ENCODE results near the gene FAM120B.
"Not testable (repeated sequence)": the region's sequence is repeated elsewhere in the genome, so short reads cannot be mapped to it uniquely, and the experiment has no call there.

FAM120B gene

DNA sequence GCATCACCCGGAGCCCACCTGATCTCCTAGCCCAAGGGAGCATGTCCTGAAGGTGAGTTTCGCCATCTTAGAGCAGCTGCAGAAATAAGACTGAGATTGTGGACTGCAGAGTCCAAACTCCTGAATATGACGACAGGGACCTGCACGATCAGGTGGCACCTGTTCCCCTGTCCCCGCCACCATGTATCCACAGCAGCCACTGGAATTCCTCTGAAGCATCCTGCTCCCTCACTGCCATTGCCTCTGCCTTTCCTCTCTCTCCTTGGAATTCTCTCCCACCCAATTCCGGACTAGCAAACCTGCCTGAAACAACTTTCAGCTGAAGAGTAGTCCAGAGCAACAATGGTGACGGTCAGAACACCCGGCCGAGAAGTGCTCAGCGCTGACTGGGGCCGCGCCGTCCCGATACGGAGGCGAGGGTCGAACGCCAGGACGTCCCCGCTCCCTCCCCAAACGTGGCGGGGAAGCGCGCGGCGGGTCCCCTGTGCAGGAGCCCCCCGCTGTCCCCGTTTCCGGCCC is 694 bp upstream of the FAM120B start:
- DNase-seq = no peak

DNA sequence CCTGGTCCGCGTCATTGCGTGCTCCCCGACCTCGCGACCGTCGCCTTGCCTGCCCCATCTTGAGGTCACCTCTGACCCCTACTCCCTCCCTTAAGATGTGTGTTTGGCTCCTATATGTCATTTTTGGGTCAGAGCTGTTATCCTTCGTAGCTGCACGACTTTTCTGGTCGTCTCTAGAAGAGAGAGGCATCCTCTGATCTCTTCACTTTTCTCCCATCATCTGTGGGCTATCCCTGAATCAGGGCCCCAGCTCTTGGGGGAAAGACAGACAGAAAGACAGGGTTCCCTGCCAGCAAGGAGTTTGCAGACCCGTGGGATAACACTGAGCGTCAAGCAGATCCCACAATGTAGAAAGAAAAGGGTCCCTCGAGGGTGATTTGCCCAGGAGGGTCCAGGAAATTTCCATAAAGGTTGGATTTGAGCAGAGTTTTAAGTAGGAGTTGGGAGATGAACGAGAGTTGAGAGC is 555 bp downstream of the FAM120B start:
- no peak for DNase-seq

DNA sequence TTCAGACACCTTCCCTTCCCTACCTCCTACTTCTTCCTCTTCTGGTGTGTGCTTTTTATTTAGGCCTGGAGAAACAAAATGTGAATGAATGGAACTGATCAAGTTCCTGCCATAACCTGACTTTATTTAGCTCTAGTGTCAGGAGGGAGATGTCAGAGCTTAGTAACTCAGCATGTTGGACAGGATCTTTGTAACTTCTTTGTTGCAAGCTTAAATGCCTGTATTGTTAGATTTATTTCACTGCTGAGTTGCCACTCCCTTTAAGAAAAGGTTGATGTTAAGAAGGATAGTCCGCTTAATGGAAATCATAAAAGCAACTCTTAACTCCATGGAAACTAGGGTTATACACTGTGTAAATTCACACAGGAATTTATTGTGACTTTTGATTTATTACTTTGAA is 2.2 kb downstream of the FAM120B start:
- no peak for DNase-seq

DNA sequence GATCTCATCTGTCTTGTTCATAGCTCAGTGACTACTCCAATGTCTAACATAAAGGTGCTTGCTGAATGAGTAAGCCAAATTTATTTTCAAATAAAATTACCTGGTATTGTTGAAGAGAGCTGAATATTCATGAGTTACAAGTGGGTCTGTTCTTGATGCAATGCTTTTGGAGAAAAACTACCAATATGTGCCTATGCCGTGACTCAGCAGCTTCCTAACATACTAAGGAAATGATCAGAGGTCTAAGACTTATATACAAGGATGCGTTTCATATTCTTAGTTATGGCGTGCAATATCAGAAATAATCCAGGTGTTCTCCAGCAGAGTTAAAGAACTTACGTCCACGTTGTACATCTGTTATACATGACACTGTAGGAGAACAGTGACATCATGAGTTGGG is 5.1 kb downstream of the FAM120B start:
- DNase-seq = no peak

DNA sequence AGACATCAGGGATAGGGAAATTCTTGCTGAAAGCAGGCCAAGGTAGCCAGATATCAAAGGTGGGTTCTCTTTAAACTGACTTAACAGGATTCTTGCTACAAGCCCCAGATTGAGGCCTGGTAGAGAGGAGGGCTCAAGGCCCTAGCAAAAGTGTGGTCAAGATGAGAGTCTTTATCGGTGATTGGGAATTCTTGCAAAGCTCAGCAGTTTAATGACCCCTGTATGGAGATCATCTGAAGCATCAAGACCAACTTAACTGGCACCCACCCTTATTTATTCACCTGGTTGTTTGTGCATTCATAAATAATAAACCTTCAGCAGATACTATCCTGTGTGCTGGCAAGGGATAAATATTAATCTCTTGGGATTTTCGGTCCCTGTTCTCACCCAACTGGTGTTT is 6.3 kb downstream of the FAM120B start:
- DNase-seq = no peak

DNA sequence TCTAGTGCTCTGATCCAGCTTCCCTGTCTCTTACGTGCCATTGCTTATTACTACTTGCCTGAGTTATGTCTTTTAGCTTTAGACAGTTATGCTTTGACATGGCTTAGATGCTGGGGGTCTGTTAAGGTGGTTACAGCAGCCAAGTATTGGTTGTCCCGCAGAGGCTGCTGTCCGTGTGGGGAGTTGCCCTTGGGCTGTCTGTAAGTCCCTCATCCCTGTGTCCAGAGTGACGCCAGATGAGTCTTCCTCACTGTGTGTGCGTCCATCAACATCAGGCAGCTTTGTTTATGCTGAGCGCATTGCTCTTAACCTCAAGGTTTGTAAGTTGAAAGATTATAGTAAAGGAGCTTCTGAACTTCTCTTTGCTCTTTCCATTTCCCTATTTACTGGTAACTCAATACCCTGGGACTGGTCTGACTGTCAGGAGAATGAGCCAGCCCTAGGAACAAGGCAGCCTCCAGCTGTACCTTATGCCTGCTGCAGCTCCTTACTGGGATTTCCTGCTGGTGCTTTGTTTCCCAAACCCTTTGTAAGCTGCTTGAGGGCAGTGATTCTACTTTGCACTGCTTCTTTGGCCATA is 7.2 kb downstream of the FAM120B start:
- no peak for DNase-seq

DNA sequence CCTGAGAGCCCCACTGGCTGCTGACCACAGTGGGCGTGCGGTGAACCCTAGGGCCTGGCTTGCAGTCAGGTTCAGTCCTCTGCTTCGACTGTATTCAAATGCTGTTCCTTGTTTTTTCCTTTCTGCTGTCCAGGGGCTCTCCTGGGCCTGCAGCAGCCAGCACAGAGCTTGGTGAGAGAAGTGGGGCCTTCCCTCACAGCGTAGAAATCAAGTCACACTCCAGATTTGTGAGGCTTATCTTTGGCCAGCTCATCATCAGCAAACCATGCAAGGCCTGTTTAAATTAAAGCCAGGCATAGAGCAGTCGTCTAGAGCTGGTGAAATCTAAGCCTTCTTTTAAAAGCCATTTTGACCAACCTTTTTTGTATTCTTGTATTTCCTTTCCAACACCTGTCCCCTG is 8.4 kb downstream of the FAM120B start:
- DNase-seq = no peak

DNA sequence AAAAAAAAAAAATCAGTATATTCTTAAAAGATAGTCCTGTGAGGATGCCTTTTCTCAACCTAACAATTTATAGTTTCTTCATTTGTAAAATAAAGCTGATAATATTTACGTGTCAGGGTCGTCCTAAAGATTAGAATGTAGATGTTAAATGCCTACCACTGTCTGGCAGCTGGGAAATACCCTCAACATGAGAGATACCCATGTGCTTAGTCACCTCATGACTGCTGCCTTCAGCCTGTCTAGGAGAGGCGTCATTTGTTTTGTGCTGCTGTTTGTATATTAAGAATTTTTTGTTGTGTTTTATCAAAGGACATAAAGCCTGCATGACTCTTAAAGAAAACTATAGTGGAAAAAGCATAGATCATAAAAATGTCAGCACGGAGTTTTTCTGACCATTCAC is 9.5 kb downstream of the FAM120B start:
- DNase-seq = no peak

DNA sequence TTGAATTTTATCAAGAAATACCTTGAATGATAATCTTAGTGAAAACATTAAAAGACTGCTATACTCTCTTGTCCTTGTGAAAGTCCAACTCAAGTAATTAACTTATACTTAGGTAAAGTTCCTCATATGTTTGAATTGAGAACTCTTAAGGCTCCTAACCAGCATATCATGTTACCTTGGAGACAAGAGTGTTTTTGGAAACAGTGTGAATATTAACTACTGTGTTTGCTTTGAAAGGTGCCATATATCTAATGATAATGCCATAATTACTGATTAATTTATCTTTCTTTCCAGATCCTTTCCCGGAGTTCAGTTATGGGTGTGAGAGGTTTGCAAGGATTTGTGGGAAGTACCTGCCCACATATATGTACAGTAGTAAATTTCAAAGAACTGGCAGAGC is 10.5 kb downstream of the FAM120B start:
- DNase-seq = no peak

DNA sequence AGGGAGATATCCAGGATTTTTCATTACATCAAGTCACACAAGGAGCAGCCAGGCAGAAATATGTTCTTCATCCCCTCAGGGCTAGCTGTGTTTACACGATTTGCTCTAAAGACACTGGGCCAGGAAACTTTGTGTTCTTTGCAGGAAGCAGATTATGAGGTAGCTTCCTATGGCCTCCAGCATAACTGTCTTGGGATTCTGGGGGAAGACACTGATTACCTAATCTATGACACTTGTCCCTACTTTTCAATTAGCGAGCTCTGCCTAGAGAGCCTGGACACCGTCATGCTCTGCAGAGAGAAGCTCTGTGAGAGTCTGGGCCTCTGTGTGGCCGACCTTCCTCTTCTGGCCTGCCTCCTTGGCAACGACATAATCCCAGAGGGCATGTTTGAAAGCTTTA is 11.2 kb downstream of the FAM120B start:
- DNase-seq = no peak

DNA sequence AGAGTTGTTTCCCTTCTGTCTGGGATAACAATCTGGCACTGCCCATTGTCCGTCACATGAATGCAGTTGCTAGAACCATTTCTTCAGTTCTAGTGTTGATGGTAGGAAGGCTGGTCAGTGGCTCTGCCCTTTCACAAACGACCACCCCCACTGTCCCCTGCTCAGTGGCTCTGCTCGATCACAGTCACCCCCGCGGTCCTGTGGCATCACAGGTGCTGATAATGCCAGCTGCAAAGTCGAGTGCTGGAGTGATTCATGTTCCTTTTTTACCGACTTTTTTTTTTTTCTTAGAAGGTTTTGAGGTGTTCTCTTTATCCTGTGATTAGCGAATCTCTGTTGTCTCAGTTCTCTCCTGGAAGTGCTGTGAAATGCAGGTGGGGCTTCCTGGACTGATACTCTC is 22.8 kb downstream of the FAM120B start:
- no peak for DNase-seq

DNA sequence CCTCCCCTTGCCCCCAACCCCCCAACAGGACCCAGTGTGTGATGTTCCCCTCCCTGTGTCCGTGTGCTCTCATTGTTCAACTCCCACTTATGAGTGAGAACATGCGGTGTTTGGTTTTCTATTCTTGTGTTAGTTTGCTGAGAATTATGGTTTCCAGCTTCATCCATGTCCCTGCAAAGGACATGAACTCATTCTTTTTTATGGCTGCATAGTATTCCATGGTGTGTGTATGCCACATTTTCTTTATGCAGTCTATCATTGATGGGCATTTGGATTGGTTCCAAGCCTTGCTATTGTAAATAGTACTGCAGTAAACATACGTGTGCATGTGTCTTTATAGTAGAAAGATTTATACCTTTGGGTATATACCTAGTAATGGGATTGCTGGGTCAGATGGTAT is 28.6 kb downstream of the FAM120B start:
- not testable (repeated sequence) for DNase-seq

DNA sequence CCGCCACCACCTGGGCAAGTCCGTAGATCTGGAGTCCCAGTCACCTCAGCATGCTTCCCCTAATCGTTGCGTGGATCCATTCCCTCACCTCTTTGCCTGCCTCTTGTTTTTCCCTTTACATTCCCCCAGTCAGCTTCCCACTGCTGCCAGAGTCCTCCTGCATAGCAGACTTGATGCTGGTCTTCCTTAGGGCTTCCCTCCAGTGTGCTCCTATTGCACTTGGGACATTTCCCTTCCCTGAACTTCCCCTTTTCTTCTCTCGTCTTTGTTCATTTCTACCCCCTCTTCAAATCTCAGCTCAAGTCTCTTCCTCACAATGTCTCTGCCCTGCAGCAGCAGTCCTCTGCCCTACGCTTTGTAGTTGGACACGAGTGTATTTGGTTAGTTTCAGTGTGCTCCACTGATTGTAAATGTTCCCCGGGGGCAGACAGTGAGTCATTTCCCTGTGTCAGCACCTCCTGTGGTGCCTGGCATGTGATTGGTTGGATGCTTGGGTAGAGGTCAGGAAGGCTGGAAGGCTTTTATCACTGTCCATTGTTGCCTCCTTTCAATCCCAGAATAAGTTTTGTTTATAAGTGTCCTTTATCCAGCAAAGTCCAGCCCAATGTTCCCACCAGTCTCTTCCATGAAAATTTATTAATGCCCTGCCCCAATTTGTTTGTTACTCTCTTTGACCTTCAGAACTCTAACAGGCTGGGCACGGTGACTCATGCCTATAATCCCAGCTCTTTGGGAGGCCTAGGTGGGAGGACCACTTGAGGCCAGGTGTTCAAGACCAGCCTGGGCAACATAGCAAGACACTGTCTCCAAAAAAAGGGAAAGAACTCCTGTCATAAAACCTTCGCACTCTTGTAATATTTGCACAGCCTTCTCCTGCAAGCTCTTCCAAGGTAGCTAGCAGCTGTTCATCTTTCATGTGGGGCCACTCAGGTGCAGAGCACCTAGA is 38.3 kb downstream of the FAM120B start:
- no peak for DNase-seq

DNA sequence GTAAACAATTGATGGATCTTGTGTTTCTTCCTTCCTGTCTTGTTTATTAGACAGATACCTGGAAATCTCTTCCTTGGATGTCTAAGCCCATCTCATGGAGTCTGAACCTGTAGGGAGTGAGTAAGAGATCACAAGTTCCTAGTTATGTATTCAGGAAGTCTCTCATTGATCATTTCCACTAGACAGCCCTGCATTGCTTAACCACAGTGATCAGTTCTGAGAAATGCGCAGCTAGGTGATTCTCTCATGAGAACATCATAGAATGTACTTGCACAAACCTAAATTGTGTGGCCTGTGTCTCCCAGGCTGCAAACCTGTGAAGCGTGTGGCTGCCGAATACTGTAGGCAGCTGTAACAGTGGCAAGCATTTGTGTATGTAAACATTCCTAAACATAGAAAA is 39.1 kb downstream of the FAM120B start:
- DNase-seq = no peak

DNA sequence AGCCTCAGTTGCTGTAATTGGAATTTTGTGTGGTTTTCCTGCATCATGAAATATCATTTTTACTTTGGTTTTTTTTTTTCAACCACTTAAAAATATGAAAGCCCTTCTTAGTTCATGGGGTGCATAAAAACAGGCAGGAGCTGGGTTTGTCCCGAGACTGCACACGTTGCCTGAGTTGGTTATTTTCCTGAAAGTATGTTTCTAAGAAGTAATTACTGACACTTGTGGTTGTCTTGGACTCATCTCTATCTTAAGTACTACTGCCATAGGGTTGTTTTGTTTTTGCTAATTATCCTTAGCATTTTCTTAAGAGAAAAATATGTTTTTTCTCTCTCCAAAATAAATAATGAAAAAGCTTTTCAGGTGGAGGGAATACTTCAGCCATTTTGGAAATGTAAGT is 40.1 kb downstream of the FAM120B start:
- no peak for DNase-seq

DNA sequence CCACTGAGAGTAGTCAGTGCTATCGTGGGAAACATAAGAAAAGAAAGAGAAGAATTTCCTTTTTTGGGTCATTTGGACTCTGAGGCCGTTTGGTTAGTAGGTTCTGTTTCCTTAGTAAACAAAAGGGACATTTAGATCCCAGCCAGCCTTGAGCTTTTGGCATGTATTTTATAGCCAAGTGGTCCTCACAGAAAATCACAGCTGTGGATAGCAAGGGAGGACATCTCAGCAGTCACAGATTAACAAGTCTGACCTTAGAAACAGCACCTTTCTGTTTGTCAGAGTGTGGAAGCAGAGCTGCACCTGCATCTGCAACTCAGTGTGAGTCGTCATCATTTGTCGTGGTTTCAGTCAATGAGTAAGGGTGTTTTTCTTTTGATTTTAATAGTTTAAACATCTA is 40.5 kb downstream of the FAM120B start:
- no peak for DNase-seq

DNA sequence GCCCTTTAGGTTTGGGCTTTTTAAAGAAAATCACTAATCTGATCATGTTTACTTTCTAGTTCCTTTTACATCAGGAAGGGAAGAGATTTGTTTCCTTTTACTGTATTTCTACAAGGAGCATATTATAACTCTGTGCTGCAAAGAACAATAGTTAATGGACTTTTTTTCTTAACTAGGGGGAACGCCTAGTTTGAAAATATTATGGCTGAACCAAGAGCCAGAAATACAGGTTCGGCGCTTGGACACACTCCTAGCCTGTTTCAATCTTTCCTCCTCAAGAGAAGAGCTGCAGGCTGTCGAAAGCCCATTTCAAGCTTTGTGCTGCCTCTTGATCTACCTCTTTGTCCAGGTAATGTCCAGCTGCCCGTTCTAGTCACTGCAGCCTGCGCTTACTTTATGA is 41.4 kb downstream of the FAM120B start:
- no peak for DNase-seq

DNA sequence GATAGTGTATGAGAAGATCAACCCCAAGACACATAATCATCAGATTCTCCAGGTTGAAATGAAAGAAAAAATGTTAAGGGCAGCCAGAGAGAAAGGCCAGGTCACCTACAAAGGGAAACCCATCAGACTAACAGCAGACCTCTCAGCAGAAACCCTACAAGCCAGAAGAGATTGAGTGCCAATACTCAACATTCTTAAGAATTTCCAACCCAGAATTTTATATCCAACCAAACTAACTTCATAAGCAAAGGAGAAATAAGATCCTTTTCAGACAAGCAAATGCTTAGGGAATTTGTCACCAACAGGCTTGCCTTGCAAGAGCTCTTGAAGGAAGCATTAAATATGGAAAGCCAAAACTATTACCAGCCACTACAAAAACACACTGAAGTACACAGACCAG is 44.9 kb downstream of the FAM120B start:
- not testable (repeated sequence) for DNase-seq

DNA sequence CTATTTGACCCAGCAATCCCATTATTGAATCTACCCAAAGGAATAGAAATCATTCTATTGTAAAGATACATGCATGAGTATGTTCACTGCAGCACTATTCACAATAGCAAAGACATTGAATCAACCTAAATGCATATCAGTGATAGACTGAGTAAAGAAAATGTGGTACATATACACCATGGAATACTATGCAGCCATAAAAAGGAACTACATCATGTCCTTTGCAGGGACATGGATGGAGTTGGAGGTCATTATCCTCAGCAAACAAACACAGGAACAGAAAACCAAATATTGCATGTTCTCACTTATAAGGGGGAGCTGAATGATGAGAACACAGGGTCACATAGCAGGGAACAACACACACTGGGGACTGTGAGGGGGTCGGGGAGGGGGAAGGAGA is 48.6 kb downstream of the FAM120B start:
- not testable (repeated sequence) for DNase-seq

DNA sequence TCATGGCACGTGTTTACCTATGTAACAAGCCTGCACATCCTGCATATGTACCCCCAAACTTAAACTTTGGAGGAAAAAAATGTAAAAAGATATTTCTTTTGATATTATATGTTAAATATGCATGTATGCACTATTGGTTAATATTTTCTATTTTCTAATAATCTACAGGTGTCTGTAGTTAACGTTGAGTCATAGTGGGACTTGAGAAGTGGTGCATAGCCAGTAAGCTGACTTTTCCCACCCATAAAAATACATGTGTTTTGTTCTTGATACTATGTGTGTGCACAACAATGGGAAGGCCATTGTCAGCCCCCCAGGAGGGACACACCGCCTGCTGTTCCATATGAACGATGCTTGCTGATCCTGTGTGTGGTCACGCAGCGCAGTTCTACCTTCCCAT is 49.1 kb downstream of the FAM120B start:
- DNase-seq = no peak

DNA sequence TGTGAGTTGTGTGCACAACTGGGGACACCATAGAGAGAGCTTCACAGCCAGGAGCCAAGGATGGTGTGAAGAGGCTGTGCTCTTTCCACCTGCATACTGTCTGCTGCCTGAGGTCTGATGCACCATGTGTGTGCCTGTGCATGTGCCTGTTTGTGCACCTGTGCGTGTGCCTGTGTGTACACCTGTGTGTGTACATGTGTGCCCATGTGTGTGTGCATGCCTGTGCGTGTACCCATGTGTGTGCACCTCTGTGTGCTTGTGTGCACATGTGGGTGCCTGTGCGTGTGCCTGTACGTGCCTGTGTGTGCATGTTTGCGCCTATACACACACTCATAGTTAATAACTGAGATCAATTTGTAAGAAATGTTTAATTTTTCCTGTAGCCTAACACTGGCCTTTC is 51.3 kb downstream of the FAM120B start:
- DNase-seq = no peak

DNA sequence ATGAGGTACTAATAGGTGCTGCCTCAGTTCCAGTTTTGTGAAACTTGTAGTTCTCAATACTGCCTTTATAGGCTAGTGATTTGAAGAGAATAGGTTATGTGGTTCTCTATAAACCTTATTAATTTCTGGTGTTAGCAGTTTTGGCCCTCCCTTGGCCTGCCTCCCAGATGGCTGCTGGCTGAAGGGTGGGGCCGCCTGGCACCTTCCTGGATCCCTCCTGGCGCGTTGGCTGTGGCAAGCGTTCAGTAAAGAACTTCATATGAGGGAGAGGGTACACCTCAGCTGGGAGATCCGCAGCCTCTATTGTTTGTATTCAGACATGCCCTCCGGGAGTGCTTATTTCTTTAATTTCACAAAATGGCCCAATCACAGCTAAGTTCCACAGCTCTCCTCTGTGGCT is 51.9 kb downstream of the FAM120B start:
- DNase-seq = no peak

DNA sequence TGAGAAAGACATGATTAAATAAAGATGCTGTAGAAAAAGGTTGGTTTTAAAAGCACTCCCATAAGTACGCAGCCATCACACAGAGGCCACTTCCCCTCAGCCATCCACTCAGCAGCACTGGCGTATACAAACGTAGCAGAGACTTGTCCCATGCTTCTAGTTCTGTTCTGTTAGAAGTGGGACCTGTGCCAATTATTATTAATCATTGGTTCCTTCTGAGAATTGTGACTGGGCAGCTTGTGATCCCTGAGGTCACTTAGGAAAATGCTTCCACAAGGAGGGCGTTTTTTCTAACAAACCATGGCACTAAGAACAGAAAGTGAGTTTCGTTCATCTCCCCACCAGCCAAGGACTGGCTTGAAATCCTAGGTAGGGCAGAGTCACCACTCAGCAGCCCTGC is 53.9 kb downstream of the FAM120B start:
- no peak for DNase-seq

DNA sequence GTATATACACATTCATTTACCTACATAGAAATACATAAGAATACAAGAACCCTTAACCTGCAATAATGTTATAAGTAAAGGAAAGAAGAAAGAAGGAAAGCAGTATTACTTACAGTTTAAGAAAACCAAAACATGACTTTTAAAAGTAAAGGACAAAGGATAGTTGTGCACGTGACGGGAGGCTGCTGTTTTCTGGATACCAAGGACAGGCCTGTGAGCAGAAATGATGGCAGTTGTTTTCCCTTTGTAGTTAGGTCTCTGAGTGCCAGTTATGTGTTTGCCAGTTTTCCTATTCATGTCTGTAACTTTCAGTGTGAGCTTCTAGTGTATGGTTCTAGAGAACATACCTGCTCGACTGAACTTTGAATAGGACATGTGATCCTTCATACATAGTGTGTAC is 54.8 kb downstream of the FAM120B start:
- no peak for DNase-seq
